GM18951 (cell line): Measurements from ENCODE around the gene SMG5.

Experiments used
- POLR2A ChIP-seq: IDR thresholded peaks from 4 replicates; pipeline ENCODE4 v1.6.1; 2011; ENCODE audit warnings: mild to moderate bottlenecking; ENCODE audit not compliant: insufficient read length, insufficient read depth; ENCODE audit errors: extremely low read depth
- in situ Hi-C: fragments of 300-500 bp; cut with MboI; formaldehyde crosslinking; loops from one replicate; pipeline ENCODE4 v1.12.0; 2022; ENCODE audit warnings: low sequenced_read_pairs, mixed read lengths, inconsistent platforms; ENCODE audit not compliant: unreplicated experiment

SMG5 gene

GRCh38 chr1:156291226-156292061 is 8.8 kb upstream of the SMG5 start:
- in situ Hi-C loops: no loop called here
- TF ChIP-seq POLR2A: peak; percentile 12

- no peak for TF ChIP-seq POLR2A
- in situ Hi-C loops: no loop called here
Observed at GRCh38 chr1:156289857-156290256, 7.2 kb upstream of the SMG5 start.

DNA sequence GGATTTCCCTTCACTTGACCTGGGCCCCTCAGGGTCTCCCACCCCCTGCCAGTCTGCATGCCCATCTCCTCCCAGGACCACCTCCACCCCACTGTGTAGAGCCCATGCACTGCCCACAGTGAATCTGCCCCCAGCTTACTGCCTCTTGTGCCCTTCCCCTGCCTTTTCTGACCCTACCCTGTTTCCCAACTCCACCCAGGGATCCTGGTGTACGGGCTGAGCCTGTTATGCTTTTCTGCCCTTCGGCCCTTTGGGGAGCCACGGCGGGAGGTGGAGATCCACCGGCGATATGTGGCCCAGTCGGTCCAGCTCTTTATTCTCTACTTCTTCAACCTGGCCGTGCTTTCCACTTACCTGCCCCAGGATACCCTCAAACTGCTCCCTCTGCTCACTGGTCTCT is 3.4 kb upstream of the SMG5 start:
- TF ChIP-seq POLR2A: no peak
- in situ Hi-C loops: no loop called here

DNA sequence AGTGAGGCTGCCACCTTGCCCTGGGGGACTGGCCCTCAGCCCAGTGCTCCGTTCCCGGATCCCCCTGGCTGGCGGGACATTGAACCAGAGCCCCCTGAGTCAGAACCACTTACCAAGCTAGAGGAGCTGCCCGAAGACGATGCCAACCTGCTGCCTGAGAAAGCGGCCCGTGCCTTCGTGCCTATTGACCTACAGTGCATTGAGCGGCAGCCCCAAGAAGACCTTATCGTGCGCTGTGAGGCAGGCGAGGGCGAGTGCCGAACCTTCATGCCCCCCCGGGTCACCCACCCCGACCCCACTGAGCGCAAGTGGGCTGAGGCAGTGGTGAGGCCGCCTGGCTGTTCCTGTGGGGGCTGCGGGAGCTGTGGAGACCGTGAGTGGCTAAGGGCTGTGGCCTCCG is 2.8 kb upstream of the SMG5 start:
- in situ Hi-C loops: no loop called here
- no peak for TF ChIP-seq POLR2A

- in situ Hi-C loops: no loop called here
- no peak for TF ChIP-seq POLR2A
Observed at GRCh38 chr1:156284757-156285156, 2.1 kb upstream of the SMG5 start.

GRCh38 chr1:156284112-156284511 is 1.5 kb upstream of the SMG5 start, which contains the start of gene TMEM79:
TSS of gene TMEM79 (plus strand) at chr1:156284325. CDS start at chr1:156285227, 902 bp downstream.
- no peak for TF ChIP-seq POLR2A
- in situ Hi-C loops: no loop called here

DNA sequence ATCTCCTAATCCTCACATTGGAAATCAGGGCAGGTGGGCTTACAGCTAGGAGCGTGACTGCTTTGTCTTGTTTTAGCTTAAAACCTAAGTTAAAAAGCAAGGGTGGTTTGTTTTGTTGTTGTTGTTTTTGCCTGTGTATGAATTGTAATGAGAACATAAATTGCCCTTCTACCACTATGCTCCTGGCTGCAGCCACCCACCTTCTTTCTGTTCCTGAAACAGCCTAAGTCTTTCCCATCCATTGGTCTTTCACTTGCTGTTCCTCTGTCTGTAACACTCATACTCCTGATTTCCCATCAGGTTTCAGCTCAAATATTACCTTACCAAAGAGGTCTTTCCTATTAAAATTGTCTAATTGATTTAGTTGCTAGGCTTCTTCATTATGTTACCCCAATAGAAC is 896 bp upstream of the SMG5 start:
- in situ Hi-C loops: no loop called here
- TF ChIP-seq POLR2A: no peak

- TF ChIP-seq POLR2A: no peak
- in situ Hi-C loops: no loop called here
Observed at GRCh38 chr1:156281693-156282478, 739 bp downstream of the SMG5 start.

GRCh38 chr1:156281281-156281680 is 1.3 kb downstream of the SMG5 start:
- in situ Hi-C loops: no loop called here
- TF ChIP-seq POLR2A: no peak

- no peak for TF ChIP-seq POLR2A
- in situ Hi-C loops: no loop called here
Observed at GRCh38 chr1:156279837-156280236, 2.8 kb downstream of the SMG5 start.

DNA sequence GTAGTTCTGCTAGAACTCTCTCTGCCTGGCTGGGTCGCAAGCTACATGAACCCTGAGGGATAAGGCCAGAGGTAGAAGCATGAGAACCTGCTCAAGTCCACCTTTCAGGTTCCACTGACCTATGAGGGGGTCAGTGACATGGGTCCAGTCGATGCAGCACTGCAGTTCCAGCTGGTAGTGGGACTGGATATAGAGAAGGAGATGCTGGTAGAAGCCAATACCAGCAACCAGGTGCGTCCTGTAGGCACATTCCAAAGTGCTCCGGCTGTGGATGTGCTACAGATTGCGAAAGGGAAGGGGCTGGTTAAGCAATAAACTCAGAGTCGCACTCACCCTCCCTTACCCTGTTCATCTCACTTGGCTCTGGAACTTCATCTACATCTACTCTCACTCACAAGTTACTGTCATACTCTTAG is 5.7 kb downstream of the SMG5 start:
- in situ Hi-C loops: no loop called here
- TF ChIP-seq POLR2A: no peak

DNA sequence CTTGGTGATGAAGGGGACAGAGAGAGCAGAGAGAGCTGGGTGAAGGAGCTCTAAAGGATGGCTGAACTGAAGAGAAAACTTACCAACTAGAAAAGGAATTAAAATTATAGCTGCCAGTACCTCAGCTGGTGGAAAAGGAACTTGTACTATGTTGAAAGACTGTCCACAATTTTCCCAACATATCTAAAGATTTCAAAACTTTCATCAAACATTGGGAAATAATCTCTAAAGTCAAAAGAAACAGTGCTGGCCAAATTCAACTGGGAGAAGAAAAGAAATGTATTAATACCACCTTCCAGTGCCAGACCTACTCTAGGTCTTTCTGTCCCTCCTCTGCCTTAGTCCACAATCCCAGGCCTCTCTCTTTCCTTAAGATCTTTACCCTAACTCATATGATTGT is 6.1 kb downstream of the SMG5 start:
- TF ChIP-seq POLR2A: no peak
- in situ Hi-C loops: no loop called here

GRCh38 chr1:156270314-156270713 is 12.3 kb downstream of the SMG5 start:
- in situ Hi-C loops: no loop called here
- TF ChIP-seq POLR2A: no peak

GRCh38 chr1:156268336-156268735 is 14.3 kb downstream of the SMG5 start:
- in situ Hi-C loops: no loop called here
- no peak for TF ChIP-seq POLR2A

GRCh38 chr1:156266051-156266450 is 16.6 kb downstream of the SMG5 start:
- no peak for TF ChIP-seq POLR2A
- in situ Hi-C loops: no loop called here
